HepG2 (cell line): ENCODE results near the gene EEF1AKMT3. TPM values are rescaled to one million over a fixed set of nuclear protein-coding genes. Genes with fewer than 3 reads are reported as not detected.

ENCODE experiments used
- ATF7-NPFF ChIP-seq: sonication (generic); formaldehyde crosslinking; IDR thresholded peaks from 2 replicates; pipeline ENCODE4 v1.8.1; 2023; ENCODE audit warnings: mild to moderate bottlenecking, low read depth, missing genetic modification reagents, moderate library complexity
- BCL6 ChIP-seq: IDR thresholded peaks from 2 replicates; pipeline ENCODE4 v1.6.1; 2016; ENCODE audit warnings: missing genetic modification reagents, missing compliant biosample characterization
- CREB3 ChIP-seq: sonication (generic); formaldehyde crosslinking; IDR thresholded peaks from 2 replicates; pipeline ENCODE4 v1.5.0; 2020; ENCODE audit warnings: missing genetic modification reagents
- EEA1 ChIP-seq: sonication (generic); formaldehyde crosslinking; IDR thresholded peaks from 2 replicates; pipeline ENCODE4 v1.5.1; 2020; ENCODE audit warnings: mild to moderate bottlenecking, missing genetic modification reagents, borderline replicate concordance
- GZF1 ChIP-seq: sonication (generic); formaldehyde crosslinking; IDR thresholded peaks from 2 replicates; pipeline ENCODE4 v1.5.1; 2020; ENCODE audit warnings: mild to moderate bottlenecking, missing genetic modification reagents
- KAT7 ChIP-seq: IDR thresholded peaks from 2 replicates; pipeline ENCODE4 v1.6.1; 2018; ENCODE audit warnings: borderline replicate concordance, missing compliant biosample characterization
- PHF20 ChIP-seq: sonication (generic); formaldehyde crosslinking; IDR thresholded peaks from 2 replicates; pipeline ENCODE4 v1.5.0; 2020; ENCODE audit warnings: mild to moderate bottlenecking, missing genetic modification reagents
- PRMT3 ChIP-seq: sonication (generic); formaldehyde crosslinking; IDR thresholded peaks from 2 replicates; pipeline ENCODE4 v1.8.1; 2022; ENCODE audit warnings: low read depth, mild to moderate bottlenecking, moderate library complexity, missing genetic modification reagents, borderline replicate concordance
- RXRB ChIP-seq: IDR thresholded peaks from 2 replicates; pipeline ENCODE4 v1.6.1; 2016; ENCODE audit warnings: borderline replicate concordance, missing genetic modification reagents, missing compliant biosample characterization
- SMAD1 ChIP-seq: sonication (generic); formaldehyde crosslinking; IDR thresholded peaks from 2 replicates; pipeline ENCODE4 v1.4.0; 2020; ENCODE audit warnings: missing genetic modification reagents, low read depth, mild to moderate bottlenecking, borderline replicate concordance
- SPEN ChIP-seq: sonication (generic); formaldehyde crosslinking; IDR thresholded peaks from 2 replicates; pipeline ENCODE4 v1.5.1; 2020; ENCODE audit warnings: low read depth, mild to moderate bottlenecking, missing genetic modification reagents
- TARDBP ChIP-seq: sonication (generic); formaldehyde crosslinking; IDR thresholded peaks from 2 replicates; pipeline ENCODE4 v1.8.0; 2022; ENCODE audit warnings: mild to moderate bottlenecking, missing genetic modification reagents
- TBL1XR1 ChIP-seq: fragments of 150-350 bp; IDR thresholded peaks from 2 replicates; pipeline ENCODE4 v1.6.1; 2014; ENCODE audit warnings: borderline replicate concordance, low read length; ENCODE audit not compliant: partially characterized antibody
- TEAD3 ChIP-seq: optimal IDR thresholded peaks from 2 replicates; pipeline ENCODE3; 2016; ENCODE audit warnings: borderline replicate concordance
- ZBTB1 ChIP-seq: sonication (generic); formaldehyde crosslinking; IDR thresholded peaks from 2 replicates; pipeline ENCODE4 v1.4.0; 2020; ENCODE audit warnings: missing genetic modification reagents, borderline replicate concordance
- ZMYM3 ChIP-seq: sonication (generic); formaldehyde crosslinking; IDR thresholded peaks from 2 replicates; pipeline ENCODE4 v1.5.1; 2020; ENCODE audit warnings: mild to moderate bottlenecking, missing genetic modification reagents
- ZNF205 ChIP-seq: IDR thresholded peaks from 2 replicates; pipeline ENCODE4 v1.6.1; 2018; ENCODE audit warnings: missing biosample characterization, missing genetic modification reagents
- ZNF282 ChIP-seq: fragments of 450-650 bp; IDR thresholded peaks from 2 replicates; pipeline ENCODE4 v1.6.1; 2018; ENCODE audit not compliant: partially characterized antibody
- ZNF441 ChIP-seq: sonication (generic); formaldehyde crosslinking; IDR thresholded peaks from 2 replicates; pipeline ENCODE4 v1.7.0; 2021; ENCODE audit warnings: missing genetic modification reagents, borderline replicate concordance
- ZNF496 ChIP-seq: sonication (generic); formaldehyde crosslinking; IDR thresholded peaks from 2 replicates; pipeline ENCODE4 v1.8.1; 2023; ENCODE audit warnings: mild to moderate bottlenecking, moderate library complexity, missing genetic modification reagents; ENCODE audit not compliant: insufficient replicate concordance
- ZNF547 ChIP-seq: sonication (generic); formaldehyde crosslinking; IDR thresholded peaks from 2 replicates; pipeline ENCODE4 v1.5.1; 2020; ENCODE audit warnings: mild to moderate bottlenecking, missing genetic modification reagents
- ZNF558 ChIP-seq: sonication (generic); formaldehyde crosslinking; IDR thresholded peaks from 2 replicates; pipeline ENCODE4 v1.9.0; 2022; ENCODE audit warnings: mild to moderate bottlenecking, missing genetic modification reagents, borderline replicate concordance
- ZNF772 ChIP-seq: sonication (generic); formaldehyde crosslinking; IDR thresholded peaks from 2 replicates; pipeline ENCODE4 v1.5.0; 2020; ENCODE audit warnings: mild to moderate bottlenecking, missing genetic modification reagents
- ZNF777 ChIP-seq: sonication (generic); formaldehyde crosslinking; IDR thresholded peaks from 2 replicates; pipeline ENCODE4 v1.4.0; 2020; ENCODE audit warnings: missing genetic modification reagents
- polyA plus RNA-seq, 8 experiments: library from polyadenylated mRNA; depleted of rRNA in 3 of 8; stranded (reverse) in 7 of 8; unstranded in 1 of 8; fragments of >200 nt; fragmentation: Illumina TruSeq in 4 of 8; extraction: Trizol in 4 of 8; gene quantifications; 2 replicates each; pipeline versions ENCODE4 v1.2.1 to v1.2.3, GENCODE V29; 2011 to 2016; ENCODE audit warnings: low read depth in 4 of 8, missing spikeins in 1 of 8, mixed read lengths in 1 of 8; ENCODE audit not compliant: insufficient read depth in 1 of 8
- total RNA-seq, 5 experiments: library from RNA; depleted of rRNA; stranded (reverse); fragments of >200 nt; fragmentation: Illumina TruSeq; extraction: Trizol; gene quantifications; 2 replicates each; pipeline ENCODE4 v1.2.3, GENCODE V29; 2016; ENCODE audit warnings: low read depth in 1 of 5
- TF ChIP-seq, protein P1 (sequence below): IDR thresholded peaks from 2 replicates; pipeline ENCODE4 v1.6.1; 2012; ENCODE audit warnings: low read length, improper control_type of control experiment
- TF ChIP-seq, protein P2 (sequence below): conservative IDR thresholded peaks from 2 replicates; pipeline ENCODE4 v1.6.1; 2018; ENCODE audit warnings: missing genetic modification reagents

The EEF1AKMT3 gene
- total and polyA plus RNA-seq, 2 of the 13 experiments (the other 11 are each of a cell fraction or from before 2014, with no cell fraction given), result 4.7 to 11.4 TPM

GRCh38 chr12:57765003-57765697 lies 7.3 kb upstream of the EEF1AKMT3 start (continued):
- no peak for TF ChIP-seq ZNF558 (CRISPR knock-in tag)
- TF ChIP-seq ZBTB1 (CRISPR knock-in tag), result no peak
- peak; percentile 98 for TF ChIP-seq ZNF777
- TF ChIP-seq TBL1XR1, result no peak
- TF ChIP-seq ZNF772 (CRISPR knock-in tag), result no peak
- TF ChIP-seq RXRB, result no peak; the same call in 1 of the 2 replicates
- peak; percentile 36; the same call in 1 of the 2 replicates for TF ChIP-seq ATF7-NPFF (CRISPR knock-in tag)
- peak; percentile 29; the same call in 1 of the 2 replicates for TF ChIP-seq SPEN (CRISPR knock-in tag)
- TF ChIP-seq BCL6 (CRISPR knock-in tag), result no peak
- TF ChIP-seq SMAD1 (CRISPR knock-in tag), result no peak
- TF ChIP-seq KAT7 (CRISPR knock-in tag), result no peak
- no peak for TF ChIP-seq ZNF547 (CRISPR knock-in tag)
- TF ChIP-seq ZNF205 (CRISPR knock-in tag), result no peak
- no peak for TF ChIP-seq CREB3 (CRISPR knock-in tag)
- peak; percentile 96 for TF ChIP-seq ZNF441 (CRISPR knock-in tag)
- TF ChIP-seq TARDBP, result peak; percentile 34; the same call in 1 of the 2 replicates
- TF ChIP-seq EEA1, result no peak
- TF ChIP-seq, protein P1, sequence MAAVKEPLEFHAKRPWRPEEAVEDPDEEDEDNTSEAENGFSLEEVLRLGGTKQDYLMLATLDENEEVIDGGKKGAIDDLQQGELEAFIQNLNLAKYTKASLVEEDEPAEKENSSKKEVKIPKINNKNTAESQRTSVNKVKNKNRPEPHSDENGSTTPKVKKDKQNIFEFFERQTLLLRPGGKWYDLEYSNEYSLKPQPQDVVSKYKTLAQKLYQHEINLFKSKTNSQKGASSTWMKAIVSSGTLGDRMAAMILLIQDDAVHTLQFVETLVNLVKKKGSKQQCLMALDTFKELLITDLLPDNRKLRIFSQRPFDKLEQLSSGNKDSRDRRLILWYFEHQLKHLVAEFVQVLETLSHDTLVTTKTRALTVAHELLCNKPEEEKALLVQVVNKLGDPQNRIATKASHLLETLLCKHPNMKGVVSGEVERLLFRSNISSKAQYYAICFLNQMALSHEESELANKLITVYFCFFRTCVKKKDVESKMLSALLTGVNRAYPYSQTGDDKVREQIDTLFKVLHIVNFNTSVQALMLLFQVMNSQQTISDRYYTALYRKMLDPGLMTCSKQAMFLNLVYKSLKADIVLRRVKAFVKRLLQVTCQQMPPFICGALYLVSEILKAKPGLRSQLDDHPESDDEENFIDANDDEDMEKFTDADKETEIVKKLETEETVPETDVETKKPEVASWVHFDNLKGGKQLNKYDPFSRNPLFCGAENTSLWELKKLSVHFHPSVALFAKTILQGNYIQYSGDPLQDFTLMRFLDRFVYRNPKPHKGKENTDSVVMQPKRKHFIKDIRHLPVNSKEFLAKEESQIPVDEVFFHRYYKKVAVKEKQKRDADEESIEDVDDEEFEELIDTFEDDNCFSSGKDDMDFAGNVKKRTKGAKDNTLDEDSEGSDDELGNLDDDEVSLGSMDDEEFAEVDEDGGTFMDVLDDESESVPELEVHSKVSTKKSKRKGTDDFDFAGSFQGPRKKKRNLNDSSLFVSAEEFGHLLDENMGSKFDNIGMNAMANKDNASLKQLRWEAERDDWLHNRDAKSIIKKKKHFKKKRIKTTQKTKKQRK, result no peak
- no peak for TF ChIP-seq ZMYM3 (CRISPR knock-in tag)
- no peak for TF ChIP-seq ZNF282
- no peak for TF ChIP-seq TEAD3 (CRISPR knock-in tag)
- no peak for TF ChIP-seq PHF20
- TF ChIP-seq, protein P2, sequence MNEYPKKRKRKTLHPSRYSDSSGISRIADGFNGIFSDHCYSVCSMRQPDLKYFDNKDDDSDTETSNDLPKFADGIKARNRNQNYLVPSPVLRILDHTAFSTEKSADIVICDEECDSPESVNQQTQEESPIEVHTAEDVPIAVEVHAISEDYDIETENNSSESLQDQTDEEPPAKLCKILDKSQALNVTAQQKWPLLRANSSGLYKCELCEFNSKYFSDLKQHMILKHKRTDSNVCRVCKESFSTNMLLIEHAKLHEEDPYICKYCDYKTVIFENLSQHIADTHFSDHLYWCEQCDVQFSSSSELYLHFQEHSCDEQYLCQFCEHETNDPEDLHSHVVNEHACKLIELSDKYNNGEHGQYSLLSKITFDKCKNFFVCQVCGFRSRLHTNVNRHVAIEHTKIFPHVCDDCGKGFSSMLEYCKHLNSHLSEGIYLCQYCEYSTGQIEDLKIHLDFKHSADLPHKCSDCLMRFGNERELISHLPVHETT, result no peak
- TF ChIP-seq GZF1, result no peak
- no peak for TF ChIP-seq ZNF496 (CRISPR knock-in tag)
- TF ChIP-seq PRMT3, result no peak
